GM23338 (cell line): ENCODE measurements around the gene MYO9B.

Source experiments
- CREB1 ChIP-seq: fragments of 250-450 bp; sonication (Bioruptor Pico); IDR thresholded peaks from 2 replicates; pipeline ENCODE4 v1.5.0; 2020; ENCODE audit warnings: low read depth, mild to moderate bottlenecking, moderate library complexity
- CTCF ChIP-seq, 2 experiments: fragments of 200-600 bp in 1 of 2; sonication (generic) in 1 of 2; conservative IDR thresholded peaks; 2 replicates each; pipeline versions ENCODE4 v1.5.1 to v1.6.1; 2016 to 2017; ENCODE audit warnings: antibody characterized with exemption in 2 of 2, low read depth in 2 of 2, mild to moderate bottlenecking in 2 of 2, moderate library complexity in 1 of 2
- EZH2 ChIP-seq: fragments of 200-600 bp; sonication (generic); IDR thresholded peaks from one replicate; pipeline ENCODE4 v1.8.0; 2017; ENCODE audit warnings: antibody characterized with exemption, mild to moderate bottlenecking, low read depth; ENCODE audit not compliant: unreplicated experiment
- EZH2phosphoT487 ChIP-seq: fragments of 200-600 bp; sonication (generic); IDR thresholded peaks from one replicate; pipeline ENCODE4 v1.8.1; 2018; ENCODE audit warnings: antibody characterized with exemption; ENCODE audit not compliant: unreplicated experiment
- POLR2AphosphoS5 ChIP-seq: IDR thresholded peaks from 2 replicates; pipeline ENCODE4 v1.6.1; 2016; ENCODE audit warnings: antibody characterized with exemption, low read depth
- REST ChIP-seq: IDR thresholded peaks from one replicate; pipeline ENCODE4 v1.6.1; 2018; ENCODE audit warnings: antibody characterized with exemption; ENCODE audit not compliant: unreplicated experiment
- STAT1 ChIP-seq: IDR thresholded peaks from one replicate; pipeline ENCODE4 v1.6.1; 2016; ENCODE audit warnings: antibody characterized with exemption; ENCODE audit not compliant: unreplicated experiment
- ZNF114 ChIP-seq: fragments of 250-450 bp; sonication (Bioruptor Pico); IDR thresholded peaks from 2 replicates; pipeline ENCODE4 v1.5.0; 2020; ENCODE audit warnings: mild to moderate bottlenecking, moderate library complexity
- ZNF462 ChIP-seq: fragments of 250-450 bp; sonication (Bioruptor Pico); IDR thresholded peaks from 2 replicates; pipeline ENCODE4 v1.5.0; 2020; ENCODE audit warnings: mild to moderate bottlenecking, moderate library complexity

GRCh38 chr19:17211547-17212446 is 136.2 kb downstream of the MYO9B start:
- TF ChIP-seq CTCF (conservative IDR thresholded peaks at IDR 0.05; ENCODE audit: low read depth in 2 of 2) (no peak), POLR2AphosphoS5 (no peak), EZH2phosphoT487 (no peak), CREB1 (CRISPR knock-in tag) (no peak), EZH2 (no peak), ZNF462 (no peak), STAT1 (no peak), REST (no peak), ZNF114 (CRISPR knock-in tag) (no peak)
